Breast epithelium (tissue), 3 donors: ENCODE results near the gene SIRT1.

Experiments used
- POLR2A ChIP-seq: fragments of 450-650 bp; IDR thresholded peaks from one replicate; pipeline ENCODE4 v1.6.1; 2016; ENCODE audit warnings: antibody characterized with exemption, mild to moderate bottlenecking, moderate library complexity
- TF ChIP-seq, protein P1 (sequence below), 3 donors: fragments of 450-650 bp; IDR thresholded peaks; one replicate each; pipeline ENCODE4 v1.5.1; 2016 to 2017; ENCODE audit warnings: antibody characterized with exemption in 3 of 3, mild to moderate bottlenecking in 3 of 3, moderate library complexity in 3 of 3

DNA sequence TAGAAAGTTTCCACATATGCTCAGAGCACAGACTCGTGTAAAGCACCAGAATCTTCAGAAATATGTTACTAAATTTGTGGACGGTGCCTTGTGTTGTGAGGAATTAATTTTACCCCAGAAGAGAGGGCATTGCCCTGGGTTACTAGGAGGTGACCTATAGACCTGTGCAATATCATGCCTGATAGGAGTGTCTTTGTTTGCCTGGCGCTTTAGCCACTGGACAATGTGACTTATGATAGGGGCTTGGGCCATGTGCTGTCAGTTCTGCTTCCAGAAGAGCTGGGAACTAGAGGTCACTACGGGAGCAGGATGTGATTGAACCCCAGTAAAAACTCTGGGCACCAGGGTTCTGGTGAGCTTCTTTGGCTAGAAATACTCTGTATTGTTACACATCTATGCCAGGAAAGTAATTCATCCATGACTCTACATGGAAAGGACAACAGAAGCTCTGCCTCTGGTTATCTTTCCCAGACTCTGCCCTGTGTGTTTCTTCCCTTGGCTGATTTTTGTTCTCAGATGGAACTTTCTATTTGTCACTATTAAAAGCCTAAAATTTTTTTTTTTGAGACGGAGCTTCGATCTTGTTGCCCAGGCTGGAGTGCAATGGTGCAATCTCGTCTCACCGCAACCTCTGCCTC is 75.5 kb downstream of the SIRT1 start:
- TF ChIP-seq, protein P1, sequence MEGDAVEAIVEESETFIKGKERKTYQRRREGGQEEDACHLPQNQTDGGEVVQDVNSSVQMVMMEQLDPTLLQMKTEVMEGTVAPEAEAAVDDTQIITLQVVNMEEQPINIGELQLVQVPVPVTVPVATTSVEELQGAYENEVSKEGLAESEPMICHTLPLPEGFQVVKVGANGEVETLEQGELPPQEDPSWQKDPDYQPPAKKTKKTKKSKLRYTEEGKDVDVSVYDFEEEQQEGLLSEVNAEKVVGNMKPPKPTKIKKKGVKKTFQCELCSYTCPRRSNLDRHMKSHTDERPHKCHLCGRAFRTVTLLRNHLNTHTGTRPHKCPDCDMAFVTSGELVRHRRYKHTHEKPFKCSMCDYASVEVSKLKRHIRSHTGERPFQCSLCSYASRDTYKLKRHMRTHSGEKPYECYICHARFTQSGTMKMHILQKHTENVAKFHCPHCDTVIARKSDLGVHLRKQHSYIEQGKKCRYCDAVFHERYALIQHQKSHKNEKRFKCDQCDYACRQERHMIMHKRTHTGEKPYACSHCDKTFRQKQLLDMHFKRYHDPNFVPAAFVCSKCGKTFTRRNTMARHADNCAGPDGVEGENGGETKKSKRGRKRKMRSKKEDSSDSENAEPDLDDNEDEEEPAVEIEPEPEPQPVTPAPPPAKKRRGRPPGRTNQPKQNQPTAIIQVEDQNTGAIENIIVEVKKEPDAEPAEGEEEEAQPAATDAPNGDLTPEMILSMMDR (IDR thresholded peaks at IDR 0.05) = no peak
- TF ChIP-seq POLR2A = no peak
